Astrocyte of the cerebellum (primary cell): ENCODE data around the gene RPF1.

Experiments used
- DNase-seq: peaks from one replicate; pipeline ENCODE4 v3.0.0-alpha.2; 2011; ENCODE audit warnings: low read depth
- H3K4me3 ChIP-seq: 2 replicates; pipeline ENCODE4 v1.5.1; 2011; ENCODE audit warnings: mild to moderate bottlenecking, low read depth, low read length, moderate library complexity
- in situ Hi-C: cut with HindIII; loops from 2 replicates; pipeline ENCODE4 v1.10.0; 2017; ENCODE audit warnings: low sequenced_read_pairs
- TF ChIP-seq, protein P1 (sequence below): IDR thresholded peaks from 2 replicates; pipeline ENCODE4 v1.5.1; 2012; ENCODE audit warnings: low read length, low read depth, moderate library complexity, mild to moderate bottlenecking; ENCODE audit errors: missing control alignments

Gene RPF1

GRCh38 chr1:84467298-84467697 lies 11.8 kb upstream of the RPF1 start:
- TF ChIP-seq, protein P1, sequence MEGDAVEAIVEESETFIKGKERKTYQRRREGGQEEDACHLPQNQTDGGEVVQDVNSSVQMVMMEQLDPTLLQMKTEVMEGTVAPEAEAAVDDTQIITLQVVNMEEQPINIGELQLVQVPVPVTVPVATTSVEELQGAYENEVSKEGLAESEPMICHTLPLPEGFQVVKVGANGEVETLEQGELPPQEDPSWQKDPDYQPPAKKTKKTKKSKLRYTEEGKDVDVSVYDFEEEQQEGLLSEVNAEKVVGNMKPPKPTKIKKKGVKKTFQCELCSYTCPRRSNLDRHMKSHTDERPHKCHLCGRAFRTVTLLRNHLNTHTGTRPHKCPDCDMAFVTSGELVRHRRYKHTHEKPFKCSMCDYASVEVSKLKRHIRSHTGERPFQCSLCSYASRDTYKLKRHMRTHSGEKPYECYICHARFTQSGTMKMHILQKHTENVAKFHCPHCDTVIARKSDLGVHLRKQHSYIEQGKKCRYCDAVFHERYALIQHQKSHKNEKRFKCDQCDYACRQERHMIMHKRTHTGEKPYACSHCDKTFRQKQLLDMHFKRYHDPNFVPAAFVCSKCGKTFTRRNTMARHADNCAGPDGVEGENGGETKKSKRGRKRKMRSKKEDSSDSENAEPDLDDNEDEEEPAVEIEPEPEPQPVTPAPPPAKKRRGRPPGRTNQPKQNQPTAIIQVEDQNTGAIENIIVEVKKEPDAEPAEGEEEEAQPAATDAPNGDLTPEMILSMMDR: no peak
- no peak for DNase-seq
- in situ Hi-C loops: no loop called here

DNA sequence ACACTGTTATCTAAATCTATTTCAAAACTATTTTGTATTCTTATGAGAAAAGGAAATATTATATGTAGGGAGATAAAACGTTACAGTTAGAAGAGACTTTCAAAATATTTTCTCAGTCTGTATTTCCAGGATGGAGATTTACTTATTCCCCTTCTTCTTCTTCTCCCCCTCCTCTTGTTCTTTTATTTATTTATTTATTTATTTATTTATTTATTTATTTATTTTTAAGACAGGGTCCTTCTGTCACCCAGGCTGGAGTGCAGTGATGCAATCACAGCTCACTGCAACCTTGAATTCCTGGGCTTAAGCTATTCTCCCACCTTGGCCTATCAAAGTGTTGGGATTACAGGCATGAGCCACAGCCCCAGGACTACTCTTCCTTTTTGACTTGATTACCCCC lies 2.8 kb upstream of the RPF1 start:
- TF ChIP-seq, protein P1: no peak
- no peak overlapping the region for H3K4me3 ChIP-seq
- DNase-seq: no peak
- in situ Hi-C loops: no loop called here

More at GRCh38 chr1:84467298-84467697, 11.8 kb upstream of the RPF1 start:
- no peak overlapping the region for H3K4me3 ChIP-seq

- DNase-seq: no peak
- H3K4me3 ChIP-seq: peak overlapping the region; percentile 58
- in situ Hi-C loops: no loop called here
- TF ChIP-seq, protein P1: no peak
Measured at GRCh38 chr1:84479998-84480397, 932 bp downstream of the RPF1 start.

- no peak for DNase-seq
- in situ Hi-C loops: no loop called here
- peak overlapping the region; percentile 58 for H3K4me3 ChIP-seq
- TF ChIP-seq, protein P1: no peak
Measured at GRCh38 chr1:84480650-84481049, 1.6 kb downstream of the RPF1 start.

DNA sequence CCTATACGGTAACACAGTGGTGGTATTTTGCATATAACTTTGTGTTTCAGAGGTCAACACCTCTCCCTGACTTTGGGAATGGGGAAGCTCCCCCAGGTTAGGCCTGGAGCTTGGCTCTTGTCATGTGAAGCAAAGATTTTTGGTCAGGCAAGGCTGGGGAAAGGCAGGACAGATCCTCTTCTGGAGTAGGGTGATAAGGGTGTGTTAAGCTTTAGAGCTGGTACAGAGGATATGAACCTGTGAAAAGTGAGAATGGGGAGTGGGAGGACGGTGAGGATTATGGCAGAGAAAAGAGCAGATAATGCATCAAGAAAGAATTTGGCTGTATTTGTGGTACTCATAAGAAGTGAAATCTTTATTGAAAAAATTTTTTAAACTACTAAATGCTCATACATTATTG lies 2.3 kb downstream of the RPF1 start:
- DNase-seq: no peak
- in situ Hi-C loops: no loop called here
- TF ChIP-seq, protein P1: no peak
- H3K4me3 ChIP-seq: no peak overlapping the region

DNA sequence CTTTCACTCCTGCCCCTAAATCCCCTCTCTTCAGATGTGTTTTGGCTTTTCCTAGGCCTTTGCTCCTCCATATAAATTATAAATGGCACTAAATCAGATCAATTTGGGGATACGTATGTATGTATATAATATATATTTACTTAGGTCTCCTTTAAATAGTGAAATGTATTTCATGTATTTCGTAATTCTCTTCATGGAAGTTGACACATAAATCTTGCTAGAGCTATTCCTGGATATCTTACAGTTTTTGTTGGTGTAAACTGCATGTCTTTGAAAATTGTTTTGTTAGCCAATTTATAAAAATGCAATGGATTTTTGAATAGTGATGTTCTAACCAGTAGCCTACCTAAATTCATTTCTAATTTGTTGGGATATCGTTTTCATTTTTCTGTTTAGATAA lies 9.0 kb downstream of the RPF1 start:
- TF ChIP-seq, protein P1: no peak
- in situ Hi-C loops: no loop called here
- H3K4me3 ChIP-seq: no peak overlapping the region
- DNase-seq: no peak

- in situ Hi-C loops: no loop called here
Measured at GRCh38 chr1:84489766-84490165, 10.7 kb downstream of the RPF1 start.

More at GRCh38 chr1:84489766-84490165, 10.7 kb downstream of the RPF1 start:
- TF ChIP-seq, protein P1: no peak
- DNase-seq: no peak
- no peak overlapping the region for H3K4me3 ChIP-seq
